Cardiac muscle cell (in vitro differentiated cells and primary cell): ENCODE measurements around the gene KCNJ5. TPM values are rescaled to one million over a fixed set of nuclear protein-coding genes. Genes with fewer than 3 reads are reported as not detected.

Experiments used
- DNase-seq, 2 donors: peaks; one replicate each; pipeline versions ENCODE4 v3.0.0 to v3.0.0-alpha.2; 2010 to 2017; ENCODE audit warnings: low read depth in 1 of 2, low spot score in 1 of 2
- H3K27ac ChIP-seq: fragments of 200-600 bp; sonication (generic); 2 replicates; pipeline ENCODE4 v1.5.1; 2016
- H3K27me3 ChIP-seq: fragments of 200-600 bp; sonication (generic); 2 replicates; pipeline ENCODE4 v1.6.0; 2016; ENCODE audit warnings: control low read depth
- H3K36me3 ChIP-seq: fragments of 200-600 bp; sonication (generic); 2 replicates; pipeline ENCODE4 v1.5.1; 2016; ENCODE audit warnings: control low read depth
- H3K4me1 ChIP-seq: fragments of 200-600 bp; sonication (generic); 2 replicates; pipeline ENCODE4 v1.8.1; 2017; ENCODE audit warnings: low read depth, mild to moderate bottlenecking, mixed run types
- H3K4me3 ChIP-seq: fragments of 200-600 bp; sonication (generic); 2 replicates; pipeline ENCODE4 v1.5.1; 2016; ENCODE audit warnings: mild to moderate bottlenecking
- H3K9me3 ChIP-seq: fragments of 200-600 bp; sonication (generic); 2 replicates; pipeline ENCODE4 v1.5.1; 2017; ENCODE audit warnings: low read depth, mild to moderate bottlenecking, control low read depth
- CTCF ChIP-seq: IDR thresholded peaks from 2 replicates; pipeline ENCODE4 v1.5.1; 2012; ENCODE audit warnings: low read depth, mild to moderate bottlenecking, low read length
- polyA plus RNA-seq: library from polyadenylated mRNA; unstranded; fragments of >200 nt; fragmentation: Nextera tagmentation; extraction: Ambion mirVana; gene quantifications from 2 replicates; pipeline ENCODE4 v1.2.1, GENCODE V29; 2016
- total RNA-seq: library from RNA; depleted of rRNA; stranded (reverse); fragments of >200 nt; gene quantifications from 2 replicates; pipeline ENCODE4 v1.2.3, GENCODE V29; 2016

KCNJ5 gene
- total and polyA plus RNA-seq, 2 experiments from 2014 or later = 44.8 to 71.8 TPM

GRCh38 chr11:128967578-128967977 is 76.4 kb downstream of the KCNJ5 start:
- TF ChIP-seq CTCF = no peak
- H3K27ac ChIP-seq = no peak overlapping the region
- no peak for DNase-seq
- peaks cover 3% of the 10 kb centered on the region for H3K4me1 ChIP-seq
- no peaks in the 10 kb centered on the region for H3K27me3 ChIP-seq
- H3K4me3 ChIP-seq = no peak overlapping the region
- no peaks in the 10 kb centered on the region for H3K9me3 ChIP-seq
- H3K36me3 ChIP-seq = no peaks in the 10 kb centered on the region

- H3K27ac ChIP-seq = no peak overlapping the region
- no peak for TF ChIP-seq CTCF
- H3K36me3 ChIP-seq = no peaks in the 10 kb centered on the region
- no peak for DNase-seq
- peaks cover 3% of the 10 kb centered on the region for H3K4me1 ChIP-seq
- no peaks in the 10 kb centered on the region for H3K27me3 ChIP-seq
- H3K9me3 ChIP-seq = no peaks in the 10 kb centered on the region
- H3K4me3 ChIP-seq = no peak overlapping the region
Measured at GRCh38 chr11:128968916-128969315, 77.8 kb downstream of the KCNJ5 start.

Other genes with a start within 250 kb of the KCNJ5 start
- gene FLI1, start 197.3 kb upstream of the KCNJ5 start, total RNA-seq = 0.83 and 0.99 TPM in 2 replicates
- 0.68 and 2.8 TPM in 2 replicates for gene FLI1, start 197.3 kb upstream of the KCNJ5 start, polyA plus RNA-seq
- not detected in 2 replicates for gene KCNJ1, start 24.1 kb upstream of the KCNJ5 start, total RNA-seq
- gene KCNJ1, start 24.1 kb upstream of the KCNJ5 start, polyA plus RNA-seq = not detected in 2 replicates
- gene TP53AIP1, start 51.5 kb downstream of the KCNJ5 start, total RNA-seq = 0.46 TPM in 1 of 2 replicates, not detected in the other
- gene TP53AIP1, start 51.5 kb downstream of the KCNJ5 start, polyA plus RNA-seq = 0.26 and 0.83 TPM in 2 replicates